HepG2 (cell line): ENCODE measurements around the gene MNX1. TPM values are rescaled to one million over a fixed set of nuclear protein-coding genes. Genes with fewer than 3 reads are reported as not detected.

Source experiments
- ATAC-seq: fragments of 200-7000 bp; cut with Tn5 transposase; 3 replicates; pipeline ENCODE4 v1.9.1; 2020; ENCODE audit warnings: mild to moderate bottlenecking, moderate library complexity
- BruUV-seq: library from RNA; stranded (reverse); fragments of 400-500 nt; replicated peaks from 2 replicates; lab custom pipeline; 2021; lab: Mats Ljungman, UMichigan
- CTCF ChIA-PET: fragments of 300-600 bp; formaldehyde crosslinking; extraction: SDS; loops from one replicate; lab custom pipeline; 2021; ENCODE audit warnings: low total read pairs, inconsistent platforms, low intra/inter-chr PET ratio; lab: Yijun Ruan, JAX
- POLR2A ChIA-PET: fragments of 350-600 bp; sonication (Branson Sonifier 250); formaldehyde crosslinking; loops from one replicate; lab custom pipeline; 2020; ENCODE audit warnings: antibody characterized with exemption, inconsistent platforms; lab: Yijun Ruan, JAX
- DNase-seq: peaks from one replicate; pipeline ENCODE4 v3.0.0-alpha.2; 2015; ENCODE audit warnings: low spot score
- FAIRE-seq: peaks from 3 replicates; lab custom pipeline; 2011; peaks lifted over from hg19 to GRCh38; lab: Jason Lieb, UNC
- H2AFZ ChIP-seq: one replicate; pipeline ENCODE4 v1.6.1; 2011; ENCODE audit warnings: low read length, inconsistent platforms
- H3K27ac ChIP-seq: fragments of 300-600 bp; 3 replicates; pipeline ENCODE4 v1.8.0; 2011; ENCODE audit warnings: mixed run types, mild to moderate bottlenecking, mixed read lengths, low read length, inconsistent platforms; ENCODE audit not compliant: insufficient read depth; ENCODE audit errors: extremely low read length
- H3K27me3 ChIP-seq, 2 experiments: fragments of 200-600 bp in 1 of 2; 2 replicates in 1 of 2; 3 replicates in 1 of 2; pipeline versions ENCODE4 v1.6.0 to v1.8.0; 2011; ENCODE audit warnings: low read length in 2 of 2, mild to moderate bottlenecking in 2 of 2, moderate library complexity in 2 of 2, inconsistent platforms in 1 of 2; ENCODE audit not compliant: insufficient read depth in 2 of 2, control insufficient read depth in 1 of 2
- H3K36me3 ChIP-seq, 2 experiments: fragments of 200-600 bp in 1 of 2; replicated peaks in 1 of 2; 2 replicates in 1 of 2; 3 replicates in 1 of 2; pipeline versions ENCODE4 v1.5.1 to v1.8.0; 2011; ENCODE audit warnings: low read length in 2 of 2, inconsistent platforms in 1 of 2; ENCODE audit not compliant: insufficient read depth in 2 of 2, control insufficient read depth in 1 of 2
- H3K4me1 ChIP-seq: 2 replicates; pipeline ENCODE4 v1.5.1; 2012; ENCODE audit warnings: low read length, inconsistent platforms; ENCODE audit not compliant: insufficient read depth
- H3K4me2 ChIP-seq: 2 replicates; pipeline ENCODE4 v1.6.0; 2011; ENCODE audit warnings: low read depth, low read length, inconsistent platforms
- H3K4me3 ChIP-seq, 3 experiments: fragments of 200-600 bp in 1 of 3; sonication (generic), shearing (Covaris generic) in 1 of 3; replicated peaks in 1 of 3; 2 replicates each; pipeline ENCODE4 v1.5.1; 2011 to 2016; ENCODE audit warnings: low read length in 3 of 3, inconsistent platforms in 2 of 3, low read depth in 2 of 3, mild to moderate bottlenecking in 2 of 3, control low read depth in 1 of 3, mixed read lengths in 1 of 3; ENCODE audit not compliant: insufficient read depth in 1 of 3
- H3K79me2 ChIP-seq: one replicate; pipeline ENCODE4 v1.6.1; 2011; ENCODE audit warnings: low read length, inconsistent platforms; ENCODE audit not compliant: insufficient read depth
- H3K9ac ChIP-seq: 2 replicates; pipeline ENCODE4 v1.6.0; 2011; ENCODE audit warnings: mild to moderate bottlenecking, low read depth, low read length, inconsistent platforms; ENCODE audit not compliant: insufficient read depth
- H3K9me3 ChIP-seq: 2 replicates; pipeline ENCODE4 v1.5.1; 2012; ENCODE audit warnings: mild to moderate bottlenecking, low read length
- H4K20me1 ChIP-seq: 2 replicates; pipeline ENCODE4 v1.6.0; 2011; ENCODE audit warnings: inconsistent platforms, mild to moderate bottlenecking, low read length, moderate library complexity; ENCODE audit not compliant: insufficient read depth
- CEBPZ ChIP-seq: IDR thresholded peaks from 2 replicates; pipeline ENCODE4 v1.6.1; 2012; ENCODE audit warnings: low read length, improper control_type of control experiment
- MLXIP ChIP-seq: sonication (generic); formaldehyde crosslinking; IDR thresholded peaks from 2 replicates; pipeline ENCODE4 v1.9.0; 2021; ENCODE audit warnings: missing genetic modification reagents, borderline replicate concordance
- MTF2 ChIP-seq: sonication (generic); formaldehyde crosslinking; IDR thresholded peaks from 2 replicates; pipeline ENCODE4 v1.5.0; 2020; ENCODE audit warnings: missing genetic modification reagents, borderline replicate concordance
- TBP ChIP-seq: sonication (generic); formaldehyde crosslinking; IDR thresholded peaks from 2 replicates; pipeline ENCODE4 v1.5.0; 2020; ENCODE audit warnings: missing genetic modification reagents
- ZNF18 ChIP-seq: sonication (generic); formaldehyde crosslinking; IDR thresholded peaks from 2 replicates; pipeline ENCODE4 v1.8.0; 2022; ENCODE audit warnings: mild to moderate bottlenecking, missing genetic modification reagents; ENCODE audit not compliant: insufficient replicate concordance
- ZNF180 ChIP-seq: sonication (generic); formaldehyde crosslinking; IDR thresholded peaks from 2 replicates; pipeline ENCODE4 v1.4.0; 2020; ENCODE audit warnings: low read depth, missing genetic modification reagents, borderline replicate concordance
- ZNF253 ChIP-seq: sonication (generic); formaldehyde crosslinking; IDR thresholded peaks from 2 replicates; pipeline ENCODE4 v1.8.0; 2022; ENCODE audit warnings: mild to moderate bottlenecking, missing genetic modification reagents, borderline replicate concordance
- ZNF264 ChIP-seq: sonication (generic); formaldehyde crosslinking; IDR thresholded peaks from 2 replicates; pipeline ENCODE4 v1.4.0; 2020; ENCODE audit warnings: missing genetic modification reagents
- ZNF281 ChIP-seq: sonication (generic); formaldehyde crosslinking; IDR thresholded peaks from 2 replicates; pipeline ENCODE4 v1.4.0; 2020; ENCODE audit warnings: missing genetic modification reagents, borderline replicate concordance
- ZNF432 ChIP-seq: sonication (generic); formaldehyde crosslinking; IDR thresholded peaks from 2 replicates; pipeline ENCODE4 v1.5.0; 2020; ENCODE audit warnings: missing genetic modification reagents, mild to moderate bottlenecking, borderline replicate concordance
- ZNF451 ChIP-seq: sonication (generic); formaldehyde crosslinking; IDR thresholded peaks from 2 replicates; pipeline ENCODE4 v1.5.0; 2020; ENCODE audit warnings: mild to moderate bottlenecking, missing genetic modification reagents
- ZNF781 ChIP-seq: sonication (generic); formaldehyde crosslinking; IDR thresholded peaks from 2 replicates; pipeline ENCODE4 v1.5.1; 2020; ENCODE audit warnings: borderline replicate concordance, mild to moderate bottlenecking, missing genetic modification reagents; ENCODE audit errors: not compliant biosample characterization
- WGBS: methylation state at CpG from one replicate; pipeline ENCODE4 v1.1.6; 2017; ENCODE audit warnings: low lambda C conversion rate; 5-methylcytosine and 5-hydroxymethylcytosine counted together
- in situ Hi-C: cut with HindIII; loops from 2 replicates; pipeline ENCODE4 v1.10.0; 2017; ENCODE audit warnings: low pct_unique_long_range_greater_than_20kb; ENCODE audit not compliant: extremely low pct_ligation_motif_present
- intact Hi-C: fragments of 100-400 bp; cut with micrococcal nuclease; formaldehyde crosslinking; loops from one replicate; pipeline ENCODE4 v1.10.0; 2022; ENCODE audit not compliant: unreplicated experiment
- polyA plus RNA-seq, 8 experiments: library from polyadenylated mRNA; depleted of rRNA in 3 of 8; stranded (reverse) in 7 of 8; unstranded in 1 of 8; fragments of >200 nt; fragmentation: Illumina TruSeq in 4 of 8; extraction: Trizol in 4 of 8; gene quantifications; 2 replicates each; pipeline versions ENCODE4 v1.2.1 to v1.2.3, GENCODE V29; 2011 to 2016; ENCODE audit warnings: low read depth in 4 of 8, missing spikeins in 1 of 8, mixed read lengths in 1 of 8; ENCODE audit not compliant: insufficient read depth in 1 of 8
- total RNA-seq, 5 experiments: library from RNA; depleted of rRNA; stranded (reverse); fragments of >200 nt; fragmentation: Illumina TruSeq; extraction: Trizol; gene quantifications; 2 replicates each; pipeline ENCODE4 v1.2.3, GENCODE V29; 2016; ENCODE audit warnings: low read depth in 1 of 5

The MNX1 gene
- total and polyA plus RNA-seq, 2 of the 13 experiments (the other 11 are each of a cell fraction or from before 2014, with no cell fraction given) = 0.94 to 6.1 TPM

GRCh38 chr7:157016352-157017041 lies 6.0 kb upstream of the MNX1 start:
- no peaks in the 10 kb centered on the region for H3K79me2 ChIP-seq
- H3K36me3 ChIP-seq = no peaks in the 10 kb centered on the region
- POLR2A ChIA-PET = interaction anchor here (1.1 kb wide), 1 partner anchor 28 kb away, joined by 3 read pairs; no protein-coding TSS in a partner anchor
- no peak for TF ChIP-seq MLXIP
- TF ChIP-seq ZNF253 (CRISPR knock-in tag) = no peak
- TF ChIP-seq ZNF781 (CRISPR knock-in tag) = no peak
- no peak for TF ChIP-seq MTF2 (CRISPR knock-in tag)
- TF ChIP-seq ZNF180 (CRISPR knock-in tag) = no peak
- TF ChIP-seq ZNF281 (CRISPR knock-in tag) = peak; percentile 77
- no peak for TF ChIP-seq ZNF18 (CRISPR knock-in tag)
- TF ChIP-seq ZNF451 (CRISPR knock-in tag) = no peak
- TF ChIP-seq ZNF432 (CRISPR knock-in tag) = no peak
- no peak for TF ChIP-seq ZNF264 (CRISPR knock-in tag)
- TF ChIP-seq CEBPZ = no peak
- no peak for TF ChIP-seq TBP (CRISPR knock-in tag)

More at GRCh38 chr7:157016352-157017041, 6.0 kb upstream of the MNX1 start:
- intact Hi-C loops = loop anchor here (10.0 kb wide), 1 partner anchor 118 kb away; the partner anchor contains the start of gene UBE3C
- no peak for DNase-seq
- Histone ChIP-seq H3K9ac (no peak overlapping the region), H4K20me1 (peaks cover 4% of the 10 kb centered on the region; the same call in 1 of the 2 replicates), H3K4me2 (no peak overlapping the region), H2AFZ (no peak overlapping the region), H3K27me3 (peaks cover 19 to 91% of the 10 kb centered on the region in 2 experiments), H3K9me3 (no peaks in the 10 kb centered on the region), H3K27ac (no peak overlapping the region), H3K4me3 (no peak overlapping the region), H3K4me1 (peaks cover 58% of the 10 kb centered on the region)
- CTCF ChIA-PET = no interaction called here
- no peak for ATAC-seq
- no TSS peak for BruUV-seq
- 48% methylated on average over 15 of the region's 16 CpGs for WGBS
- in situ Hi-C loops = no loop called here
- FAIRE-seq = no peak
